GM18909 (cell line): ENCODE data around the gene UBE2J1.
"Not testable (repeated sequence)": the region's sequence is repeated elsewhere in the genome, so short reads cannot be mapped to it uniquely, and the experiment has no call there.

Experiments used
- ATAC-seq: cut with Tn5 transposase; IDR thresholded peaks from one replicate; pipeline ENCODE4 v1.9.1; 2021; ENCODE audit warnings: mild to moderate bottlenecking; ENCODE audit not compliant: unreplicated experiment, poor library complexity

UBE2J1 gene

GRCh38 chr6:89295981-89296380 is 56.5 kb downstream of the UBE2J1 start:
- ATAC-seq = no peak

- not testable (repeated sequence) for ATAC-seq
These were observed 57.4 kb downstream of the UBE2J1 start for GRCh38 chr6:89295116-89295515.

GRCh38 chr6:89291256-89291819 is 61.2 kb downstream of the UBE2J1 start:
- ATAC-seq = no peak

GRCh38 chr6:89290401-89291155 is 61.9 kb downstream of the UBE2J1 start:
- no peak for ATAC-seq

GRCh38 chr6:89289710-89290109 is 62.8 kb downstream of the UBE2J1 start:
- ATAC-seq = no peak

- ATAC-seq = no peak
These were observed 65.0 kb downstream of the UBE2J1 start for GRCh38 chr6:89287351-89288028.

- no peak for ATAC-seq
These were observed 66.0 kb downstream of the UBE2J1 start for GRCh38 chr6:89286516-89286915.

GRCh38 chr6:89284963-89285735 is 67.4 kb downstream of the UBE2J1 start:
- no peak for ATAC-seq

- ATAC-seq = no peak
These were observed 68.4 kb downstream of the UBE2J1 start for GRCh38 chr6:89284081-89284480.

- ATAC-seq = no peak
These were observed 69.8 kb downstream of the UBE2J1 start for GRCh38 chr6:89282749-89283148.

GRCh38 chr6:89281779-89282246 is 70.7 kb downstream of the UBE2J1 start:
- peak; percentile 97 for ATAC-seq

- ATAC-seq = no peak
These were observed 73.6 kb downstream of the UBE2J1 start for GRCh38 chr6:89278956-89279355.
